MM.1S (cell line): ENCODE data around the gene DARS2.

Experiments
- EZH2phosphoT487 ChIP-seq: fragments of 300-600 bp; sonication (generic); IDR thresholded peaks from 2 replicates; pipeline ENCODE4 v1.6.1; 2018; ENCODE audit warnings: antibody characterized with exemption, low read length
- TF ChIP-seq, protein P1 (sequence below): fragments of 300-600 bp; sonication (generic); IDR thresholded peaks from 2 replicates; pipeline ENCODE4 v1.5.1; 2016; ENCODE audit warnings: antibody characterized with exemption, low read length, mixed read lengths

DNA sequence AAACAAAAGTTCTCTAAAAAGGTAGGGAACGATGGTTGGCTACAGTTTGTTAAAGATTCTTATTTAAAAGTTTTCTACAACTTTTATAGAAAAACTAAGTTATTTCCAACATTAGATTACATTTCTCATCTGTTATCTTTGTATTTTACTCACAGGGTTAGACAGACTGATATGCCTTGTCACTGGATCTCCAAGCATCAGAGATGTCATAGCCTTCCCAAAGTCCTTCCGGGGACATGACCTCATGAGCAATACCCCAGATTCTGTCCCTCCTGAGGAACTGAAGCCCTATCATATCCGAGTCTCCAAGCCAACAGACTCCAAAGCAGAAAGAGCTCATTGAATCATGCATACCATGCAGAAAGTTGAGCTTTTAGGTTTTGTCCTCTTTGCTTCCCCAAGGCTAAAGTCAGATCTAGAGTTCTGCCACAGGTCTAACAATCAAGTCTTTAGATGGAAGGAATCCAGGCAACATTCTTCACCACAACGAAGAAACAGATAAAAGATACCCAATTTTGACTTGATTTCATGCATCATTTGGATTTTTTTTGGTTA is 33.0 kb downstream of the DARS2 start:
- TF ChIP-seq, protein P1, sequence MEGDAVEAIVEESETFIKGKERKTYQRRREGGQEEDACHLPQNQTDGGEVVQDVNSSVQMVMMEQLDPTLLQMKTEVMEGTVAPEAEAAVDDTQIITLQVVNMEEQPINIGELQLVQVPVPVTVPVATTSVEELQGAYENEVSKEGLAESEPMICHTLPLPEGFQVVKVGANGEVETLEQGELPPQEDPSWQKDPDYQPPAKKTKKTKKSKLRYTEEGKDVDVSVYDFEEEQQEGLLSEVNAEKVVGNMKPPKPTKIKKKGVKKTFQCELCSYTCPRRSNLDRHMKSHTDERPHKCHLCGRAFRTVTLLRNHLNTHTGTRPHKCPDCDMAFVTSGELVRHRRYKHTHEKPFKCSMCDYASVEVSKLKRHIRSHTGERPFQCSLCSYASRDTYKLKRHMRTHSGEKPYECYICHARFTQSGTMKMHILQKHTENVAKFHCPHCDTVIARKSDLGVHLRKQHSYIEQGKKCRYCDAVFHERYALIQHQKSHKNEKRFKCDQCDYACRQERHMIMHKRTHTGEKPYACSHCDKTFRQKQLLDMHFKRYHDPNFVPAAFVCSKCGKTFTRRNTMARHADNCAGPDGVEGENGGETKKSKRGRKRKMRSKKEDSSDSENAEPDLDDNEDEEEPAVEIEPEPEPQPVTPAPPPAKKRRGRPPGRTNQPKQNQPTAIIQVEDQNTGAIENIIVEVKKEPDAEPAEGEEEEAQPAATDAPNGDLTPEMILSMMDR = no peak
- no peak for TF ChIP-seq EZH2phosphoT487
